PC-9 (cell line): ENCODE results near the gene MT1G. TPM values are rescaled to one million over a fixed set of nuclear protein-coding genes. Genes with fewer than 3 reads are reported as not detected.

Source experiments
- BruUV-seq: library from RNA; stranded (reverse); fragments of 400-500 nt; replicated peaks from 2 replicates; lab custom pipeline; 2021; lab: Mats Ljungman, UMichigan
- CTCF ChIA-PET: fragments of 300-600 bp; sonication (Branson Sonifier 250); formaldehyde crosslinking; loops from one replicate; lab custom pipeline; 2022; ENCODE audit warnings: antibody characterized with exemption; lab: Charles Lee
- POLR2A ChIA-PET: fragments of 300-600 bp; sonication (Branson Sonifier 250); formaldehyde crosslinking; loops from one replicate; lab custom pipeline; 2022; ENCODE audit warnings: antibody characterized with exemption; ENCODE audit not compliant: unreplicated experiment; lab: Charles Lee
- DNase-seq, 2 experiments: peaks; one replicate each; pipeline versions ENCODE4 v3.0.0 to v3.0.0-alpha.2; 2015 to 2022; ENCODE audit warnings: mixed read lengths in 1 of 2
- H2AFZ ChIP-seq: fragments of 200-600 bp; sonication (generic); 2 replicates; pipeline ENCODE4 v1.8.1; 2017; ENCODE audit warnings: antibody characterized with exemption
- H3F3A ChIP-seq: fragments of 200-600 bp; sonication (generic); 2 replicates; pipeline ENCODE4 v1.8.1; 2017; ENCODE audit warnings: antibody characterized with exemption, mild to moderate bottlenecking, low read depth; ENCODE audit not compliant: insufficient read depth
- H3K27ac ChIP-seq: fragments of 200-600 bp; sonication (generic); 2 replicates; pipeline ENCODE4 v1.6.1; 2016; ENCODE audit warnings: mixed run types
- H3K27me3 ChIP-seq: fragments of 200-600 bp; sonication (generic); 2 replicates; pipeline ENCODE4 v1.6.1; 2016; ENCODE audit warnings: low read depth, mixed run types; ENCODE audit not compliant: insufficient read depth
- H3K36me3 ChIP-seq: fragments of 200-600 bp; sonication (generic); 2 replicates; pipeline ENCODE4 v1.6.1; 2016; ENCODE audit warnings: low read depth, mixed run types
- H3K4me1 ChIP-seq: fragments of 200-600 bp; sonication (generic); replicated peaks from 2 replicates; pipeline ENCODE4 v1.6.1; 2016; ENCODE audit warnings: mixed run types; ENCODE audit not compliant: insufficient read depth
- H3K4me2 ChIP-seq: fragments of 200-600 bp; sonication (generic); 2 replicates; pipeline ENCODE4 v1.6.1; 2017; ENCODE audit warnings: mixed run types
- H3K4me3 ChIP-seq: fragments of 200-600 bp; sonication (generic); 2 replicates; pipeline ENCODE4 v1.6.1; 2016; ENCODE audit warnings: mixed run types
- H3K79me2 ChIP-seq: fragments of 200-600 bp; sonication (generic); 2 replicates; pipeline ENCODE4 v1.6.1; 2017; ENCODE audit warnings: low read depth, mixed run types
- H3K9me2 ChIP-seq: fragments of 200-600 bp; sonication (generic); 2 replicates; pipeline ENCODE4 v1.8.1; 2017; ENCODE audit warnings: mild to moderate bottlenecking; ENCODE audit not compliant: insufficient read depth
- H3K9me3 ChIP-seq: fragments of 200-600 bp; sonication (generic); 2 replicates; pipeline ENCODE4 v1.8.1; 2016; ENCODE audit warnings: low read depth; ENCODE audit not compliant: insufficient read depth
- H4K20me1 ChIP-seq: fragments of 200-600 bp; sonication (generic); 2 replicates; pipeline ENCODE4 v1.8.1; 2017; ENCODE audit not compliant: insufficient read depth
- CTCF ChIP-seq: fragments of 200-600 bp; sonication (generic); conservative IDR thresholded peaks from 2 replicates; pipeline ENCODE4 v1.6.1; 2017; ENCODE audit warnings: mixed run types, antibody characterized with exemption, mild to moderate bottlenecking, moderate library complexity
- EZH2 ChIP-seq: fragments of 200-600 bp; sonication (generic); IDR thresholded peaks from 2 replicates; pipeline ENCODE4 v1.8.0; 2017; ENCODE audit warnings: antibody characterized with exemption, low read depth
- intact Hi-C: fragments of 100-400 bp; cut with micrococcal nuclease; formaldehyde crosslinking; loops from one replicate; pipeline ENCODE4 v1.10.0; 2022; ENCODE audit not compliant: unreplicated experiment
- total RNA-seq: library from RNA; stranded (reverse); gene quantifications from 2 replicates; pipeline ENCODE4 v1.2.3, GENCODE V29; 2021

The MT1G gene
- total RNA-seq, 1 experiment from 2014 or later = not detected

GRCh38 chr16:56651586-56651985 lies 16.3 kb downstream of the MT1G start, which contains the start of gene MT1B:
Gene MT1B, plus strand, starts transcription at chr16:56651886. Its CDS starts 68 bp downstream, at chr16:56651954.
- Histone ChIP-seq H4K20me1 (peaks cover 5% of the 10 kb centered on the region; the same call in 1 of the 2 replicates), H3K79me2 (no peaks in the 10 kb centered on the region), H3K9me2 (no peaks in the 10 kb centered on the region), H3F3A (peaks cover 36% of the 10 kb centered on the region; the same call in 1 of the 2 replicates), H2AFZ (no peak within 1 kb of the TSS), H3K9me3 (no peaks in the 10 kb centered on the region), H3K27ac (no peak within 1 kb of the TSS), H3K36me3 (no peaks in the 10 kb centered on the region), H3K4me3 (no peak within 1 kb of the TSS), H3K4me1 (peaks cover 30% of the 10 kb centered on the region), H3K4me2 (no peak within 1 kb of the TSS), H3K27me3 (0 out of 2 replicates have a peak, but pooled peaks cover 3% of the 10 kb centered on the region)
- no TSS peak for BruUV-seq
- ChIA-PET CTCF (no interaction called here), POLR2A (no interaction called here)
- TF ChIP-seq EZH2 (no peak), CTCF (no peak)
- intact Hi-C loops = no loop called here
- DNase-seq = no peak

- Histone ChIP-seq H3K4me3 (no peak overlapping the region), H2AFZ (no peak overlapping the region), H3K9me3 (no peaks in the 10 kb centered on the region), H3K27me3 (0 out of 2 replicates have a peak, but pooled peaks cover 3% of the 10 kb centered on the region), H3K27ac (no peak overlapping the region), H3F3A (peaks cover 31% of the 10 kb centered on the region; the same call in 1 of the 2 replicates), H3K36me3 (no peaks in the 10 kb centered on the region), H3K9me2 (no peaks in the 10 kb centered on the region), H4K20me1 (peaks cover 5% of the 10 kb centered on the region; the same call in 1 of the 2 replicates), H3K79me2 (no peaks in the 10 kb centered on the region), H3K4me1 (peaks cover 30% of the 10 kb centered on the region), H3K4me2 (peak overlapping the region; percentile 20)
- ChIA-PET CTCF (no interaction called here), POLR2A (interaction anchor here (0.5 to 0.7 kb wide), 4 partner anchors 39 to 1252 kb away, joined by 4 to 9 read pairs (median 5); no protein-coding TSS in a partner anchor)
- BruUV-seq = no TSS peak
- peak in 1 of 2 experiments; percentile 98 for DNase-seq
- TF ChIP-seq EZH2 (no peak), CTCF (no peak)
- intact Hi-C loops = no loop called here
These were observed 18.0 kb downstream of the MT1G start for GRCh38 chr16:56649820-56650219.

GRCh38 chr16:56649271-56649670 lies 18.6 kb downstream of the MT1G start:
- H3K27me3 ChIP-seq = 0 out of 2 replicates have a peak, but pooled peaks cover 3% of the 10 kb centered on the region
- no TSS peak for BruUV-seq
- no peaks in the 10 kb centered on the region for H3K9me2 ChIP-seq
- no peaks in the 10 kb centered on the region for H3K79me2 ChIP-seq
- no peaks in the 10 kb centered on the region for H3K36me3 ChIP-seq
- DNase-seq = no peak
- intact Hi-C loops = no loop called here
- no peak for TF ChIP-seq EZH2
- TF ChIP-seq CTCF = no peak
- H2AFZ ChIP-seq = no peak overlapping the region
- POLR2A ChIA-PET = interaction anchor here (0.7 kb wide), 2 partner anchors 39 to 349 kb away, joined by 4 to 9 read pairs; no protein-coding TSS in a partner anchor
- H4K20me1 ChIP-seq = peaks cover 5% of the 10 kb centered on the region; the same call in 1 of the 2 replicates
- no peak overlapping the region for H3K4me3 ChIP-seq
- no peaks in the 10 kb centered on the region for H3K9me3 ChIP-seq
- peaks cover 28% of the 10 kb centered on the region; the same call in 1 of the 2 replicates for H3F3A ChIP-seq
- peaks cover 26% of the 10 kb centered on the region for H3K4me1 ChIP-seq
- no peak overlapping the region for H3K27ac ChIP-seq
- CTCF ChIA-PET = no interaction called here
- peak overlapping the region; percentile 17; the same call in 1 of the 2 replicates for H3K4me2 ChIP-seq
